IPS-18c (cell line): ENCODE results near the gene MARCHF9.

Source experiments
- H3K4me3 ChIP-seq: 2 replicates; pipeline ENCODE4 v1.7.0; 2013; ENCODE audit warnings: low read depth, mild to moderate bottlenecking, low read length, moderate library complexity; ENCODE audit not compliant: insufficient read depth
- H3K9me3 ChIP-seq: one replicate; pipeline ENCODE4 v1.6.1; 2013; ENCODE audit warnings: mild to moderate bottlenecking, low read length, moderate library complexity; ENCODE audit not compliant: control insufficient read depth, insufficient read depth

The MARCHF9 gene

DNA sequence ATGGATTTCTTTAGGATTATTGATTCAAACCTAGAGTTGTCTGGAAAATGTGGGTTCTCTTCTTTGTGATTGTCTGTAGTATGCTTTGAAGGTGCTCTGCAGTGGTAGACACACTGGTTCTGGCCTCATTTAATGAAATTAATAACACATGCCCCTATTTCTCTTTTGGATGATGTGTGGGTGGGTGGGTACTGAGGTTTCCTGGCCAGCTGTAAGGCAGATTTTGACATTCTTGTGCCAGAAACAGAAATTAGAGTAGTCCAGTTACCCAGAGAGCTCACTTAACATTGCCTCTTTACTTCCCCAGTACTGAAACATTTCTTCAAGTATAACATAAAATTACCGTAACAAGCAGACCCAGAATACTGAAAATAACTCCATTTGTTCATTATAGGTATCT lies 42.1 kb downstream of the MARCHF9 start:
- Histone ChIP-seq H3K4me3 (no peak overlapping the region), H3K9me3 (no peaks in the 10 kb centered on the region)

DNA sequence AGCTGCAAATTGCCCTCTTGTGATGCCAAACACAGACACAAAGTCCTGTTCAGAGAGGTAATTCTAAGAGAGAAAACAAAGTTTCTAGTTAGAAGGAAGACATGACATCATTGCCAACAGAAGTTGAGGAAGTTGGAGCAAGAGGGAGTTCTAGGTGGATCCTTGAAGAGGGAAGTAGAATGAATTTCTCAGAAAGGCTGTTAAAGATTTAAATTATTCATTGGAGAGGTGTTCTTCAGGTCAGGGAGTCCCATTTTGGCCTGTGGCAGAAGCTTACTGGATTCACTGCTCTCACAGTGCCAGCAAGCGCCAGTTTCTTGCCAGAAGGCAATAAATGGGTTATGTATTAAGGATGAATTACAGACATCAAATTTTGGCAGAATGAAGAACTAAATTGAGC lies 43.0 kb downstream of the MARCHF9 start:
- no peak overlapping the region for H3K4me3 ChIP-seq
- no peaks in the 10 kb centered on the region for H3K9me3 ChIP-seq

DNA sequence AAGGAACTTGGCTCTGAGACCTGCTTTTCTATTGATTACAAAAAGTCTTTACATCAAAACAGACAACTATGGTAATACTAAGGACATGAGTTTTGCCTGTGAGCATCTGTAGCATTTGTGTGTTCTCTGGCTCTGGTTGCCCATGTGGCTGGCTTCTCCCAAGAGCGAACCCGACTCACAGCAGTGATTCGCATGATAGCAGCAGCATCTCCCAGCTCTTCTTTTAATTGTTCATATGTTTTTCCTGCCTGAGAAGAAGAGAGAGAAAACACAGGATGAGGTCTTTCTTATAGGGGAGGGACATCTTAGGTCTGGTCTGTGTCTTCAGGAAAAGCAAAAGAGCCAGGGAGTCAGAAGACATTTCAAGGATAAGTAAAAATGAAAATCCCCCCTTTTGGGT lies 46.1 kb downstream of the MARCHF9 start:
- no peak overlapping the region for H3K4me3 ChIP-seq
- no peaks in the 10 kb centered on the region for H3K9me3 ChIP-seq

DNA sequence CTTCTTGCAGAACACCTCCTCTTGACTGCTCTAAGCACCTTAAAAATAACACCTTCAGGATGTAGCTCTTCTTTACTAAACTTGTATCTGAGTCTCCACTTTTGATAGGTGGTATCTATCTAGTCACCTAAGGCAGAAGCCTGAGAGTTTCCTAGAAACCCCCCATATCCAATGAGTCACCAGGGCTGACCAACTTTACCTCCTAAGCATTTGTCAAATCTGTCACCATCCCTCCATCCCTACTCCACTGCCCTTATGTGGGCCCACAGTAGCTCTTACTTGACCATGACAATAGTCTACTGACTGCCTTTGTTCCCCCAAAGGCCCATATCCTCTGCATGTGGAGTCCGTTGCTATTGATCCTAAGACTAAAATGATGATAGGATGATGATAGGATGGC lies 47.7 kb downstream of the MARCHF9 start:
- Histone ChIP-seq H3K4me3 (no peak overlapping the region), H3K9me3 (no peaks in the 10 kb centered on the region)

DNA sequence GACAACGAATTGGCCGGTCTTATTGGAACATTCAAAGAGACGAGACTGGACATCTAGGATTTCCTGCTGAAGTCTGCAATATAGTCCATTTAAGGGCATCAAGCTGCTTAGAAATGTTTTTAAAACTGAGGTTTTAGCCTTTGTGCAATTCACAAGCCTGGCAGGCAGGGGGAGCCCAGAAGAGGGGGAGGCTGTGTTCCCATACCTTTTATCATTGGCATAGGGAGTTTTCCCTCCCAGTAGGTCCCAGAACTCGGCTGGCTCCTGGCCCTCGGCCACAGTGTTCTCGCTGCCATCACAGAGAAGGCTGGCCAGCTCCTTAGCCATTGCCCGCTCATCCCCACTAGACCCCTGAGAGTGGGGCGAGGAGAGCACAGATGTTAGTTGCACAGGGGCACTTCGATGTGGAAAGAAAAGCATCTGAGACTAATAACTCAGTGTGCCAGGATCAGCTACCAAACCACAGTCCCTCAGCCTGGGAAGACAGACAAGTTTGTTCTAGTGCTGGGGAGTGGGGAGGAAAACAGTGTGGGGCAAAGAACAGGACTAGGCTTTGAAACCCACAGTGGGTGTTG lies 48.5 kb downstream of the MARCHF9 start:
- Histone ChIP-seq H3K4me3 (no peak overlapping the region), H3K9me3 (no peaks in the 10 kb centered on the region)

DNA sequence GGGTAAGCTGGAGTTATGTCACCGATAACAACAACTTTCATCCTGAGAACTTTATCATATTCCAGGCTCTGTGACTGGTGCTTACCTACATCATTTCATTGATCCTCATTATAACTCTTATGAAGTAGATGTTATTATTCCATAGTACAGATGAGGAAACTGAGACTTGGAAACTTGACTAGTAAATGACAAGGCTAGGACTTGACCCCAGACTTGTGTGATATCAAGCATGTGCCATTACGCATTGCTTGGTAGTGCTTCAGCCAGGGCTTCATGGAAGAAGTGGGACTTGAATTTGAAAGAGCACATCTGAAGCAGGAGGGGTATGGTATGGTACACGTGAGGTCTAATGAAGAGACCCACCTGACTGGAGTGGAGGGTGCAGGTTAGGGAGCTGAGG lies 51.8 kb downstream of the MARCHF9 start:
- Histone ChIP-seq H3K9me3 (no peaks in the 10 kb centered on the region), H3K4me3 (no peak overlapping the region)

DNA sequence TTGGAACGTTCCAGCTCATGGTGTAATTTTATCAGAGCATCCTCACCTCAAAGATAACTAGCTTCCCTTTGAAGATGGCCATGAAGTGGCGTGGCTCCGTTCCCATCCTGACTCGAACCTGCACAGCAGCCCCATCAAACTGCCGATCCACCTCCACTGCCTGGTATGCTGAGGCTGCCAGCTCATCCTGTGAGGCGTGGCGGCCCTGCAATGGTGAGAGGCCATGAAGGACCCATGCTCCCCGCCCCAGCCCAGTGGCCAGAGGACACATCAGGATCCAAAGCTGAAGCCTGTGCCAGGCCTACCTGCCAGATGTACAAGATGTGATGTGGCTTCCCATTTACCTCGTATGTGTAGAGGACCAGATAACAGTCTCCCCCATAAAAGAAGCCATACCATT lies 52.4 kb downstream of the MARCHF9 start:
- no peak overlapping the region for H3K4me3 ChIP-seq
- H3K9me3 ChIP-seq = no peaks in the 10 kb centered on the region

DNA sequence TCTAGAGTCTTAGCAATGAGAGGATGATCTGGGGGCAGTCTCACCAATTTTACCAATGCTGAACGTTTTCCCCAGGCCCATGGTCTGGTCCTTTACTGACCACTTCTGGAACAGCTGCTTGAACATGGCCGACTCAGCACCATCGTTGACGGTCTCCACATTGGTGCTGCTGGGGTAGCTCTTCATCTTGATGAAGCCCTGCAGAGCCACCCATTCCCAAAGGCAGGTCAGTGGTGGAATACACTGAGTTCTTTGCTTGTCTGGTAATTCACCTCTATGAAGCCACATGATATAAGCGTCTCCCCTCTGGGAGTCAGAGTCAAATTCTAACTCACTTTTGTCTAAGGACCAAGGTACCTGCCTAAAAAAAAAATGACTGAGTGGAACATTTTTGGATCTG lies 53.4 kb downstream of the MARCHF9 start:
- Histone ChIP-seq H3K9me3 (no peaks in the 10 kb centered on the region), H3K4me3 (no peak overlapping the region)

DNA sequence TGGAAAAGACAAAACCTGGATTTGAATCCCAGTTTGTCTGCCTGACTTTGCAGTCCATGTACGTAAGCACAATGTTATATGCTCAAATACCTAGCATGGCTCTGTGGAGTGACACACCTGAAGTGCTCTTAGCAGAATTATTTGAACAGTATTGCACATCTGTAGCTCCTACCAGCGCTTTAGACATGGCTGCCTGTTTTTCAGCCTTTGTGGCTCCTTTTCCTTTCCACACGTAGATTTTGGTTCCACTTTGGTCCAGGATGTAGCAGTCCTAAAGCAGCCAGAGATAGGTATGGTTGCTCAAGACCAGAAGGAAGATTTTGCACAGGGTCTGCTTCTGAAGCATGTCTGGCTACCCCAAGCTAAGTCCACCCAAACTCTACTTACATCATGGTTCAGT lies 54.5 kb downstream of the MARCHF9 start:
- no peaks in the 10 kb centered on the region for H3K9me3 ChIP-seq
- H3K4me3 ChIP-seq = no peak overlapping the region
